HepG2 (cell line): ENCODE measurements around the gene SLC25A10. TPM values are rescaled to one million over a fixed set of nuclear protein-coding genes. Genes with fewer than 3 reads are reported as not detected.
A peak's percentile ranks its signal among the peaks of the same experiment; 100 is the strongest.

ENCODE experiments used
- ATAC-seq: fragments of 200-7000 bp; cut with Tn5 transposase; 3 replicates; pipeline ENCODE4 v1.9.1; 2020; ENCODE audit warnings: mild to moderate bottlenecking, moderate library complexity
- BruUV-seq: library from RNA; stranded (reverse); fragments of 400-500 nt; replicated peaks from 2 replicates; lab custom pipeline; 2021; lab: Mats Ljungman, UMichigan
- CTCF ChIA-PET: fragments of 300-600 bp; formaldehyde crosslinking; extraction: SDS; loops from one replicate; lab custom pipeline; 2021; ENCODE audit warnings: low total read pairs, inconsistent platforms, low intra/inter-chr PET ratio; lab: Yijun Ruan, JAX
- POLR2A ChIA-PET: fragments of 350-600 bp; sonication (Branson Sonifier 250); formaldehyde crosslinking; loops from one replicate; lab custom pipeline; 2020; ENCODE audit warnings: antibody characterized with exemption, inconsistent platforms; lab: Yijun Ruan, JAX
- DNase-seq: peaks from one replicate; pipeline ENCODE4 v3.0.0-alpha.2; 2015; ENCODE audit warnings: low spot score
- FAIRE-seq: peaks from 3 replicates; lab custom pipeline; 2011; peaks lifted over from hg19 to GRCh38; lab: Jason Lieb, UNC
- H2AFZ ChIP-seq: one replicate; pipeline ENCODE4 v1.6.1; 2011; ENCODE audit warnings: low read length, inconsistent platforms
- H3K27ac ChIP-seq: fragments of 300-600 bp; 3 replicates; pipeline ENCODE4 v1.8.0; 2011; ENCODE audit warnings: mixed run types, mild to moderate bottlenecking, mixed read lengths, low read length, inconsistent platforms; ENCODE audit not compliant: insufficient read depth; ENCODE audit errors: extremely low read length
- H3K27me3 ChIP-seq, 2 experiments: fragments of 200-600 bp in 1 of 2; 2 replicates in 1 of 2; 3 replicates in 1 of 2; pipeline versions ENCODE4 v1.6.0 to v1.8.0; 2011; ENCODE audit warnings: low read length in 2 of 2, mild to moderate bottlenecking in 2 of 2, moderate library complexity in 2 of 2, inconsistent platforms in 1 of 2; ENCODE audit not compliant: insufficient read depth in 2 of 2, control insufficient read depth in 1 of 2
- H3K36me3 ChIP-seq, 2 experiments: fragments of 200-600 bp in 1 of 2; replicated peaks in 1 of 2; 2 replicates in 1 of 2; 3 replicates in 1 of 2; pipeline versions ENCODE4 v1.5.1 to v1.8.0; 2011; ENCODE audit warnings: low read length in 2 of 2, inconsistent platforms in 1 of 2; ENCODE audit not compliant: insufficient read depth in 2 of 2, control insufficient read depth in 1 of 2
- H3K4me1 ChIP-seq: 2 replicates; pipeline ENCODE4 v1.5.1; 2012; ENCODE audit warnings: low read length, inconsistent platforms; ENCODE audit not compliant: insufficient read depth
- H3K4me2 ChIP-seq: 2 replicates; pipeline ENCODE4 v1.6.0; 2011; ENCODE audit warnings: low read depth, low read length, inconsistent platforms
- H3K4me3 ChIP-seq, 3 experiments: fragments of 200-600 bp in 1 of 3; sonication (generic), shearing (Covaris generic) in 1 of 3; replicated peaks in 1 of 3; 2 replicates each; pipeline ENCODE4 v1.5.1; 2011 to 2016; ENCODE audit warnings: low read length in 3 of 3, inconsistent platforms in 2 of 3, low read depth in 2 of 3, mild to moderate bottlenecking in 2 of 3, control low read depth in 1 of 3, mixed read lengths in 1 of 3; ENCODE audit not compliant: insufficient read depth in 1 of 3
- H3K79me2 ChIP-seq: one replicate; pipeline ENCODE4 v1.6.1; 2011; ENCODE audit warnings: low read length, inconsistent platforms; ENCODE audit not compliant: insufficient read depth
- H3K9ac ChIP-seq: 2 replicates; pipeline ENCODE4 v1.6.0; 2011; ENCODE audit warnings: mild to moderate bottlenecking, low read depth, low read length, inconsistent platforms; ENCODE audit not compliant: insufficient read depth
- H3K9me3 ChIP-seq: 2 replicates; pipeline ENCODE4 v1.5.1; 2012; ENCODE audit warnings: mild to moderate bottlenecking, low read length
- H4K20me1 ChIP-seq: 2 replicates; pipeline ENCODE4 v1.6.0; 2011; ENCODE audit warnings: inconsistent platforms, mild to moderate bottlenecking, low read length, moderate library complexity; ENCODE audit not compliant: insufficient read depth
- AGO2 ChIP-seq: fragments of 200-400 bp; formaldehyde crosslinking; optimal IDR thresholded peaks from 2 replicates; pipeline ENCODE3; 2017; ENCODE audit warnings: mild to moderate bottlenecking, low read depth, low read length, moderate library complexity
- ATM ChIP-seq: fragments of 450-650 bp; IDR thresholded peaks from 2 replicates; pipeline ENCODE4 v1.7.1; 2017; ENCODE audit warnings: mild to moderate bottlenecking, borderline replicate concordance
- CCAR2 ChIP-seq: fragments of 200-400 bp; formaldehyde crosslinking; optimal IDR thresholded peaks from 2 replicates; pipeline ENCODE3; 2018; ENCODE audit warnings: low read depth, mild to moderate bottlenecking, low read length, moderate library complexity
- HNRNPL ChIP-seq: fragments of 200-400 bp; formaldehyde crosslinking; IDR thresholded peaks from 2 replicates; pipeline ENCODE4 v1.6.1; 2017; ENCODE audit warnings: mild to moderate bottlenecking, low read depth, low read length
- HNRNPLL ChIP-seq: fragments of 200-400 bp; formaldehyde crosslinking; IDR thresholded peaks from 2 replicates; pipeline ENCODE4 v1.6.1; 2017; ENCODE audit warnings: mild to moderate bottlenecking, low read depth, low read length; ENCODE audit not compliant: poor library complexity, severe bottlenecking
- PHF8 ChIP-seq: sonication (generic); formaldehyde crosslinking; IDR thresholded peaks from 2 replicates; pipeline ENCODE4 v1.5.0; 2020; ENCODE audit warnings: missing genetic modification reagents
- RBFOX2 ChIP-seq: fragments of 200-400 bp; formaldehyde crosslinking; IDR thresholded peaks from 2 replicates; pipeline ENCODE4 v1.6.1; 2017; ENCODE audit warnings: low read depth, mild to moderate bottlenecking, low read length
- SP2 ChIP-seq: sonication (generic); formaldehyde crosslinking; IDR thresholded peaks from 2 replicates; pipeline ENCODE4 v1.5.1; 2020; ENCODE audit warnings: mild to moderate bottlenecking, missing genetic modification reagents
- ZNF224 ChIP-seq: sonication (generic); formaldehyde crosslinking; IDR thresholded peaks from 2 replicates; pipeline ENCODE4 v1.5.0; 2020; ENCODE audit warnings: mild to moderate bottlenecking, missing genetic modification reagents
- ZNF660 ChIP-seq: sonication (generic); formaldehyde crosslinking; IDR thresholded peaks from 2 replicates; pipeline ENCODE4 v1.5.1; 2020; ENCODE audit warnings: mild to moderate bottlenecking, low read depth, missing genetic modification reagents, borderline replicate concordance
- ZNF720 ChIP-seq: sonication (generic); formaldehyde crosslinking; IDR thresholded peaks from 2 replicates; pipeline ENCODE4 v1.4.0; 2020; ENCODE audit warnings: missing genetic modification reagents
- ZSCAN21 ChIP-seq: sonication (generic); formaldehyde crosslinking; IDR thresholded peaks from 2 replicates; pipeline ENCODE4 v1.8.0; 2022; ENCODE audit warnings: mild to moderate bottlenecking, missing genetic modification reagents, moderate library complexity, borderline replicate concordance
- ZZZ3 ChIP-seq: sonication (generic); formaldehyde crosslinking; IDR thresholded peaks from 2 replicates; pipeline ENCODE4 v1.4.0; 2020; ENCODE audit warnings: missing genetic modification reagents, mild to moderate bottlenecking, borderline replicate concordance
- WGBS: methylation state at CpG from one replicate; pipeline ENCODE4 v1.1.6; 2017; ENCODE audit warnings: low lambda C conversion rate; 5-methylcytosine and 5-hydroxymethylcytosine counted together
- in situ Hi-C: cut with HindIII; loops from 2 replicates; pipeline ENCODE4 v1.10.0; 2017; ENCODE audit warnings: low pct_unique_long_range_greater_than_20kb; ENCODE audit not compliant: extremely low pct_ligation_motif_present
- intact Hi-C: fragments of 100-400 bp; cut with micrococcal nuclease; formaldehyde crosslinking; loops from one replicate; pipeline ENCODE4 v1.10.0; 2022; ENCODE audit not compliant: unreplicated experiment
- polyA plus RNA-seq, 8 experiments: library from polyadenylated mRNA; depleted of rRNA in 3 of 8; stranded (reverse) in 7 of 8; unstranded in 1 of 8; fragments of >200 nt; fragmentation: Illumina TruSeq in 4 of 8; extraction: Trizol in 4 of 8; gene quantifications; 2 replicates each; pipeline versions ENCODE4 v1.2.1 to v1.2.3, GENCODE V29; 2011 to 2016; ENCODE audit warnings: low read depth in 4 of 8, missing spikeins in 1 of 8, mixed read lengths in 1 of 8; ENCODE audit not compliant: insufficient read depth in 1 of 8
- total RNA-seq, 5 experiments: library from RNA; depleted of rRNA; stranded (reverse); fragments of >200 nt; fragmentation: Illumina TruSeq; extraction: Trizol; gene quantifications; 2 replicates each; pipeline ENCODE4 v1.2.3, GENCODE V29; 2016; ENCODE audit warnings: low read depth in 1 of 5
- TF ChIP-seq, protein P1 (sequence below): sonication (generic); formaldehyde crosslinking; IDR thresholded peaks from 2 replicates; pipeline ENCODE4 v1.4.0; 2020; ENCODE audit warnings: mild to moderate bottlenecking, missing genetic modification reagents
- TF ChIP-seq, protein P2 (sequence below): sonication (generic); formaldehyde crosslinking; IDR thresholded peaks from 2 replicates; pipeline ENCODE4 v1.4.0; 2020; ENCODE audit warnings: missing genetic modification reagents

SLC25A10 gene
- total and polyA plus RNA-seq, 2 of the 13 experiments (the other 11 are each of a cell fraction or from before 2014, with no cell fraction given): 46.5 to 140 TPM

GRCh38 chr17:81667754-81668153, 44.3 kb upstream of the SLC25A10 start (continued):
- TF ChIP-seq ZSCAN21 (CRISPR knock-in tag): no peak
- TF ChIP-seq CCAR2: no peak
- TF ChIP-seq, protein P1, sequence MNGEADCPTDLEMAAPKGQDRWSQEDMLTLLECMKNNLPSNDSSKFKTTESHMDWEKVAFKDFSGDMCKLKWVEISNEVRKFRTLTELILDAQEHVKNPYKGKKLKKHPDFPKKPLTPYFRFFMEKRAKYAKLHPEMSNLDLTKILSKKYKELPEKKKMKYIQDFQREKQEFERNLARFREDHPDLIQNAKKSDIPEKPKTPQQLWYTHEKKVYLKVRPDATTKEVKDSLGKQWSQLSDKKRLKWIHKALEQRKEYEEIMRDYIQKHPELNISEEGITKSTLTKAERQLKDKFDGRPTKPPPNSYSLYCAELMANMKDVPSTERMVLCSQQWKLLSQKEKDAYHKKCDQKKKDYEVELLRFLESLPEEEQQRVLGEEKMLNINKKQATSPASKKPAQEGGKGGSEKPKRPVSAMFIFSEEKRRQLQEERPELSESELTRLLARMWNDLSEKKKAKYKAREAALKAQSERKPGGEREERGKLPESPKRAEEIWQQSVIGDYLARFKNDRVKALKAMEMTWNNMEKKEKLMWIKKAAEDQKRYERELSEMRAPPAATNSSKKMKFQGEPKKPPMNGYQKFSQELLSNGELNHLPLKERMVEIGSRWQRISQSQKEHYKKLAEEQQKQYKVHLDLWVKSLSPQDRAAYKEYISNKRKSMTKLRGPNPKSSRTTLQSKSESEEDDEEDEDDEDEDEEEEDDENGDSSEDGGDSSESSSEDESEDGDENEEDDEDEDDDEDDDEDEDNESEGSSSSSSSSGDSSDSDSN (CRISPR knock-in tag): no peak
- TF ChIP-seq, protein P2, sequence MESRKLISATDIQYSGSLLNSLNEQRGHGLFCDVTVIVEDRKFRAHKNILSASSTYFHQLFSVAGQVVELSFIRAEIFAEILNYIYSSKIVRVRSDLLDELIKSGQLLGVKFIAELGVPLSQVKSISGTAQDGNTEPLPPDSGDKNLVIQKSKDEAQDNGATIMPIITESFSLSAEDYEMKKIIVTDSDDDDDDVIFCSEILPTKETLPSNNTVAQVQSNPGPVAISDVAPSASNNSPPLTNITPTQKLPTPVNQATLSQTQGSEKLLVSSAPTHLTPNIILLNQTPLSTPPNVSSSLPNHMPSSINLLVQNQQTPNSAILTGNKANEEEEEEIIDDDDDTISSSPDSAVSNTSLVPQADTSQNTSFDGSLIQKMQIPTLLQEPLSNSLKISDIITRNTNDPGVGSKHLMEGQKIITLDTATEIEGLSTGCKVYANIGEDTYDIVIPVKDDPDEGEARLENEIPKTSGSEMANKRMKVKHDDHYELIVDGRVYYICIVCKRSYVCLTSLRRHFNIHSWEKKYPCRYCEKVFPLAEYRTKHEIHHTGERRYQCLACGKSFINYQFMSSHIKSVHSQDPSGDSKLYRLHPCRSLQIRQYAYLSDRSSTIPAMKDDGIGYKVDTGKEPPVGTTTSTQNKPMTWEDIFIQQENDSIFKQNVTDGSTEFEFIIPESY (CRISPR knock-in tag): peak; percentile 63; the same call in 1 of the 2 replicates
- no peak for TF ChIP-seq SP2 (CRISPR knock-in tag)
- TF ChIP-seq ZNF720 (CRISPR knock-in tag): no peak
- TF ChIP-seq ZNF224: no peak
- TF ChIP-seq PHF8 (CRISPR knock-in tag): no peak

DNA sequence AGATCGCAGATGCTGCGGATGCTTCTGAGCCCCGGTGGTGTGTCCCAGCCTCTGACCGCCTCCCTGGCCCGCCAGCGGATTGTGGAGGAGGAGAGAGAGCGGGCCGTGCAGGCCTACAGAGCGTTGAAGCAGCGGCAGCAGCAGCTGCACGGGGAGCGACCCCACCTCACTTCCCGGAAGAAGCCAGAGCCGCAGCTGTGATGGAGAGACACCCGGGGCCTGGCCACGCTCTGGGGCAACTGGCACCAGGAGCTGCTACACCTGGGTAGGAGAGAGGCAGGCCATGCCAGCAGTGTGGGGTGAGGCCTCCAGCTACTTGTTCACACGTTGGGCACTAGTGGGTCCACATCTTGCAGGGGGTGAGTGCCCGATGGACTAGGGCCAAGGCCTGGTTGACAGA, 39.6 kb upstream of the SLC25A10 start:
- Histone ChIP-seq H3K79me2 (peaks cover 13% of the 10 kb centered on the region), H4K20me1 (no peaks in the 10 kb centered on the region), H3K9me3 (no peaks in the 10 kb centered on the region), H2AFZ (no peak overlapping the region), H3K4me1 (peaks cover 18% of the 10 kb centered on the region), H3K36me3 (peaks cover 33 to 55% of the 10 kb centered on the region in 2 experiments), H3K27ac (no peak overlapping the region), H3K27me3 (no peaks in the 10 kb centered on the region), H3K9ac (no peak overlapping the region), H3K4me3 (no peak overlapping the region), H3K4me2 (no peak overlapping the region)
- ATAC-seq (no peak), FAIRE-seq (no peak), DNase-seq (no peak)
- WGBS: 93% methylated on average over 15 of the region's 18 CpGs
- no TSS peak for BruUV-seq
- intact Hi-C loops: no loop called here
- TF ChIP-seq ZNF660: no peak
- TF ChIP-seq HNRNPL: 0 out of 2 replicates have a peak, but pooled peaks have one; percentile 25
- TF ChIP-seq ATM: no peak
- no peak for TF ChIP-seq ZZZ3 (CRISPR knock-in tag)
- peak; percentile 72 for TF ChIP-seq RBFOX2
- peak; percentile 12 for TF ChIP-seq HNRNPLL
- TF ChIP-seq AGO2: peak; percentile 82
- in situ Hi-C loops: no loop called here
- POLR2A ChIA-PET: interaction anchor here (2.1 to 3.9 kb wide), 2 partner anchors 11 to 30 kb away, joined by 8 to 26 read pairs; partner anchors contain the start of genes ARL16, HGS and MRPL12
- CTCF ChIA-PET: no interaction called here
